ENCODE data around the gene NARF.
"Not testable (repeated sequence)": the region's sequence is repeated elsewhere in the genome, so short reads cannot be mapped to it uniquely, and the experiment has no call there.

NARF gene

DNA sequence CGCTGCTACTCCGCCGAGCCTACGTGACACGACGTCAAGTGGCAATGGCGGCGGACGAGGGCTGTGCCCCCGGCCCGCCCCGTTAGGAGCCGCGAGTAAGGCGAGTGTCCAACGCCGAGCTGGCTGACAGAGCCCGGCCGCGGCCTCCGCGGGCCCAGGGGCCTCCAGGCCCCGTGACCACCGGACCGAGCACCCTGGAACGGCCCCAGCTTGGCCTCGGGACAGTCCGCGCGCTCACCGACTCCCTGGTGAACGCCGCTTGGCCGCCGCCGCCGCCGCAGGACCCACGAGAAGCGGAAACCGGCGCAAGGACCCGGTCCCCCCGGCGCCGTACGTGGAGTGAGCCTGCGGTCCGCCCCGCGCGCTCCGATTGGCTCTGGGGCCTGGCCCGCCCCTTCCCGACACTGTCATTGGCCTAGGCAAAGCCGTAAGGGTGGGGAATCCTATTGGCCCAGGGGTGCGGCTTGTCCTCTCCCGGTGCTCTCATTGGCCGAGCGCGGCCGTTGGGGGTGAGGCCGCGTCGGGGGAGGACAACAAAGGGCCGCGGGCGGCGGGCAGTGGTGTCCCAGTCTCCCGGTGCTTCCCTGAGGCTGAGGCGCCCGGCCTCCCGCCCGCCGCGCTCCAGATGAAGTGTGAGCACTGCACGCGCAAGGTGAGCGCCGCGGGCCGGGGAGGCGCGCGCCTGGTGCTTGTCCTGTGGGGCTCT is at the start of gene NARF:
Gene NARF, plus strand, starts transcription at position 563 of the 706 bp plus-strand sequence. Its CDS starts 63 bp downstream, at position 626.
- peak within 1 kb of the TSS; percentile 99 for H3K4me3 ChIP-seq (ENCODE audit: low read depth, low read length)
- TF ChIP-seq, protein P1, sequence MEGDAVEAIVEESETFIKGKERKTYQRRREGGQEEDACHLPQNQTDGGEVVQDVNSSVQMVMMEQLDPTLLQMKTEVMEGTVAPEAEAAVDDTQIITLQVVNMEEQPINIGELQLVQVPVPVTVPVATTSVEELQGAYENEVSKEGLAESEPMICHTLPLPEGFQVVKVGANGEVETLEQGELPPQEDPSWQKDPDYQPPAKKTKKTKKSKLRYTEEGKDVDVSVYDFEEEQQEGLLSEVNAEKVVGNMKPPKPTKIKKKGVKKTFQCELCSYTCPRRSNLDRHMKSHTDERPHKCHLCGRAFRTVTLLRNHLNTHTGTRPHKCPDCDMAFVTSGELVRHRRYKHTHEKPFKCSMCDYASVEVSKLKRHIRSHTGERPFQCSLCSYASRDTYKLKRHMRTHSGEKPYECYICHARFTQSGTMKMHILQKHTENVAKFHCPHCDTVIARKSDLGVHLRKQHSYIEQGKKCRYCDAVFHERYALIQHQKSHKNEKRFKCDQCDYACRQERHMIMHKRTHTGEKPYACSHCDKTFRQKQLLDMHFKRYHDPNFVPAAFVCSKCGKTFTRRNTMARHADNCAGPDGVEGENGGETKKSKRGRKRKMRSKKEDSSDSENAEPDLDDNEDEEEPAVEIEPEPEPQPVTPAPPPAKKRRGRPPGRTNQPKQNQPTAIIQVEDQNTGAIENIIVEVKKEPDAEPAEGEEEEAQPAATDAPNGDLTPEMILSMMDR (IDR thresholded peaks at IDR 0.05; ENCODE audit: borderline replicate concordance, insufficient read depth, low read depth, low read length): no peak

DNA sequence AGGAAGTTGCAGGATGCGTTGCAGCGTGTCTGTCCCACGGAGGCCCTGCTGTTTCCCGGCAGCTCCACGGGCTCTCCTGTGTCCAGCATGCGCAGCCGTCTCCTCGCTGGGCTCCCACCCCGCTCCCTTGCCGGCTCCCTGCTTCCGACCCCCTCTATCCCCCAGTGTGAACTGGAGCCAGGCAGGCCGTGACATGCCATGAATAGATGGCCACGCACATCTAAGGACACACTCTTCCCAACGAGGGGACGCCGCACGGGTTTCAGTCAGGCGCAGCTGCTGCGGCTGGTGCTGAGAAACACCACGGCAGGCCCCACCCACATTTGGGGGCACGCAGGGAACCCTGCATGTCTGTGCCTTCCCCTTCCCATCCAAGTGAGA is 49.6 kb upstream of the NARF start:
- H3K4me3 ChIP-seq (ENCODE audit: low read depth, low read length): no peak overlapping the region
- TF ChIP-seq, protein P1 (IDR thresholded peaks at IDR 0.05; ENCODE audit: borderline replicate concordance, insufficient read depth, low read depth, low read length): no peak

DNA sequence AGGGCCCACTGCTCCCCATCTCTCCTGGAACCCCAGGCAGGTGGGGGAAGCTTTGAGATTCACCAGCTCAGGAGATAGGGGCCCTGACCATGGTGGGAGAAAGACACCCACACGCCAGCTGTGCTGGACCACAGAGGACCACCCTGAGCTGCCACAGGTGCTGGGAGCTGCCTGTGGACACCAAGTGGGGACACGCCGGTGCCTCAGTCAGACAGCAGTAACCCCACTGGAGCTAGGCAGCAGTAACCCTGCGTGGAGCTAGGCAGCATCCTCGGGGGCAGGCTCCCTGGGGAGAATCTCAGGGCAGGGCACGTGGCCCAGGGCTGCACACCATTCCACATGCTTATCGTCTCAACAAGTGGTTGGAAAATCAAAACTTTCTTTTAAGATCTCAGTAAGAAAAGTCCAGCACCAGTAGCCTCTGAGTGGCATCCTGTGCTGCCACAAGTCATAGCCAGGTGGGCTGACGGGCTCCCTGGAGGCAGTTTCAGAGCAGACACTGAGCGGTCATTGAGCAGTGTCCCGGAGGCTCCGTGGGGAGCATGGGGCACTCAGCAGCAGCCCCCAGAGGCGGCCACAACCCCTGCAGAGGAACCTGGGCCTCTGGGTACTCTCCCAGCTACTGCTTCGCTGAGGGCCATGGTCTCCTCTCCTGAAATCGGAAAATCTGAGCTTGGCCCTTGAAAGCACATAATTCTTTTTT is 48.4 kb upstream of the NARF start:
- H3K4me3 ChIP-seq (ENCODE audit: low read depth, low read length): no peak overlapping the region
- TF ChIP-seq, protein P1 (IDR thresholded peaks at IDR 0.05; ENCODE audit: borderline replicate concordance, insufficient read depth, low read depth, low read length): no peak

DNA sequence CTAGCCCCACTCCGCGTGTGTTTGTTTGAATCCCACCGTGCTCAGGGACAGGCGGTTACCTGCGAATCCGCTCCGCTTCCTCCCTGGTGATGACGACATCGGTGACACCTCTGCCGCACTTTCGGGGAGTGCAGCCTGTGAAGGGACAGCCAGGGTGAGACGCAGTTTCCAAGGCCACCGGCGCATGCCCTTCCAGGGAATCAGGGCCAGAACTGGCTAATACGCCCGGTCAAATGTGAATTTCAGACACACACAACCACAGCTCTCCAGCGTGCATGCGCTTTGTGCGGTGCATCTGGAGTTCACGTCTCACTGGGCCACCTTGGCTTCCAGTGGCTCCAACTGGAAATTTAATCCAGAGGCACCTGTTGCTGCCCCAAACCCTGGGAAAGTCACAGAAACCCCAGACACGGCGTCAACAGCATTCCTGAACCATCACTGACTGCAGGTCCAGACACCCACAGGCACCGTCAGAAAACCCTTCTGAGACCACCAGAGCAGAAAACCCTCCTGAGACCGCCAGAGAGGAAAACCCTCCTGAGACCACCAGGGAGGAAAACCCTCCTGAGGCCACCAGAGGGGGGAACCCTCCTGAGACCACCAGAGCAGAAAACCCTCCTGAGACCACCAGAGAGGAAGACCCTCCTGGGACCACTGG is 47.0 kb upstream of the NARF start:
- TF ChIP-seq, protein P1 (IDR thresholded peaks at IDR 0.05; ENCODE audit: borderline replicate concordance, insufficient read depth, low read depth, low read length): no peak
- no peak overlapping the region for H3K4me3 ChIP-seq (ENCODE audit: low read depth, low read length)

DNA sequence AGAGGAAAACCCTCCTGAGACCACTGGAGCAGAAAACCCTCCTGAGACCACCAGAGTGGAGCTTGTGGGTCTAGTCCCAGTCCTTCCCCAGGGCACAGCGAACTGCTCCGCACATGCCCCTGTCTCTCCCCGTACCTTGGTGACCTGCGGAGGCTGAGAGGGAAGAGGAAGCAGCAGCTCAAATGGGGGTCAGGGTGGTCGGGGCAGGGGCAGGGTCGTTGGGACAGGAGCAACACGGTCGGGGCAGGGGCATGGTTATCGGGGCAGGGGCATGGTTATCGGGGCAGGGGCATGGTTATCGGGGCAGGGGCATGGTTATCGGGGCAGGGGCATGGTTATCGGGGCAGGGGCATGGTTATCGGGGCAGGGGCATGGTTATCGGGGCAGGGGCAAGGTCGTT is 46.5 kb upstream of the NARF start:
- H3K4me3 ChIP-seq (ENCODE audit: low read depth, low read length): not testable (repeated sequence)

DNA sequence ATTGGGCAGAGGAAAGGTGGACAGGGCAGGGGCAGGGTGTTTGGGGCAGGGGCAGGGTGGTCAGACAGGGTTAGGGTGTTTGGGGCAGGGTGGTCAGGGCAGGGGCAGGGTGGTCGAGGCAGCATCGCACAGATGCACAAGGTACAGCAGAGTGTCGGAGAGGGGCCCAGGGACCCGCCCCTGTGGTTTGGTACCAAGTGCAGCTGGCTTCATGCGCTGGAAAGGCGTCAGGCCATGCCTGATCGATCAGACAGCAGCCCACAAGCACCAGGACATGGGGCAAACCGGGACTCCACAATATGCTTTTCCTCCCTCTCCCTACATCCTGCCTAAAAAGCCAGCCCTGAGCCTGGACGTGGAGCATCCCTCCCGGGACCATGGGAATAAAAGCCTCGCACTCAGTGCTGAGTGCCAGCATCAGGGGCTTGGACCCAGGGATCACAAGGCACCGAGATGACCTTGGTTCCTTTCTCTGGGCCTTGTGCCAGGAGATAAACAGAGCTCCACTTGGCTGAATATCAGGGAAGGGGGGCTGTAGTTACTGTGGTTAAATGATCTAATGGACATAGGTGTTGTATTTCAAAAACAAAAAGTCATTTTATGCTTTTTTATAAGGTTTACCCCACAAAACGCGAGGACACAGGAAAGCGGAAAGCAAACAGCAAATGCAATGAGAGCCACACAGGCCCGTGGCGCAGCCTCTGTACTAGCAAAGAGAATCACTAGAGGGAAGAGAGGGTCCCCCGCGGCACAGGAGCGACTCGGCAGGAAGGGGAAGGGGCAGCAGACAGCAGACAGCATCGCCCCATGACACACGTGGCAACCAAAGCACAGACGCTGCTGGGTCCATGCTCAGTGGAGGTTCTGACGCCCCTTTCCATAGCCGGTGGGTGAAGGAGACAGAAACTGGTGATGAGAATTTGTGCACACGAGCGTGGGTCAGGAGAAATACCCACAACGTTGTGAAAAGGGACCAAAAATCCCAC is 45.7 kb upstream of the NARF start:
- H3K4me3 ChIP-seq (ENCODE audit: low read depth, low read length): no peak overlapping the region
- TF ChIP-seq, protein P1 (IDR thresholded peaks at IDR 0.05; ENCODE audit: borderline replicate concordance, insufficient read depth, low read depth, low read length): no peak

Data from GM12875 (cell line).